ENCODE measurements around the gene RABGAP1L. TPM values are rescaled to one million over a fixed set of nuclear protein-coding genes. Genes with fewer than 3 reads are reported as not detected.

Gene RABGAP1L
- total and polyA plus RNA-seq, 2 of the 4 experiments (the other 2 are of a cell fraction), result 7.9 to 26.7 TPM

DNA sequence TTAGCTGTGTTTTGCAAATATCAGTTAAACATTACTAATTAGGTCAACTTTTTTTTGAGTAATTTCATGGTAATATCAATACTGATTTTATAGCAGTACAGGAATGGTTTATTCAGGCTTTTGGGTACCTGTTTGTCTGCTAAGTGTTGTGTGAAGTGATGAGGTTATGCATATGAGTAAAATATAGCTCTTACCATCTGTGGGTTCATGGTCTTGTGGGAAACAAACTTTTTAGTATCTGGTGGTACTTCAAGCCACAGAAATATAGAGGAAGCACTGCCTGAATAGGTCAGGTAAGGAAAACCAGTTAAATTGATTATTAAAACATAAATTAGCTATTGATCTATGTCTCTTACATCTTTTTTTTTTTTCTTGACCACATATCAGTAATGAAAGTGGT lies 113.9 kb downstream of the RABGAP1L start:
- CTCF ChIA-PET, result interaction anchor here (0.6 to 2.6 kb wide), 5 partner anchors 10 to 443 kb away, joined by 3 to 14 read pairs (median 4); no protein-coding TSS in a partner anchor
- Histone ChIP-seq H2BK120ac (ENCODE audit: low read depth, low read length) (no peak overlapping the region), H4K91ac (ENCODE audit: insufficient read depth, low read depth, low read length) (no peak overlapping the region), H3K4me2 (ENCODE audit: low read depth, low read length) (no peak overlapping the region), H3K79me1 (ENCODE audit: low read depth in 1 of 2, low read length in 2 of 2) (no peaks in the 10 kb centered on the region), H3K23ac (ENCODE audit: low read depth, low read length) (no peak overlapping the region), H3K27ac (ENCODE audit: insufficient read depth, low read length) (no peak overlapping the region), H2BK15ac (ENCODE audit: low read depth, low read length) (no peak overlapping the region), H4K5ac (ENCODE audit: low read depth, low read length) (no peak overlapping the region), H3K18ac (ENCODE audit: low read depth, low read length) (no peak overlapping the region), H3K14ac (replicated peaks; ENCODE audit: low read depth, low read length) (no peak overlapping the region), H3K36me3 (ENCODE audit: control insufficient read depth, insufficient read depth, low read length) (no peaks in the 10 kb centered on the region), H3K4me3 (ENCODE audit: insufficient read depth, low read depth, low read length) (no peak overlapping the region), H3K56ac (ENCODE audit: extremely low read depth, insufficient read depth, low read length) (no peak overlapping the region), H2BK5ac (ENCODE audit: low read depth, low read length, poor library complexity, severe bottlenecking) (no peak overlapping the region), H2AK9ac (replicated peaks; ENCODE audit: low read depth, low read length, poor library complexity) (no peak overlapping the region), H3K9me3 (ENCODE audit: control insufficient read depth, insufficient read depth, low read length) (no peaks in the 10 kb centered on the region), H3K9me1 (ENCODE audit: insufficient read depth, low read length) (no peaks in the 10 kb centered on the region), H3K27me3 (ENCODE audit: control insufficient read depth, insufficient read depth, low read length) (no peaks in the 10 kb centered on the region), H2BK20ac (ENCODE audit: low read depth, low read length) (no peak overlapping the region), H3K9ac (ENCODE audit: low read depth, low read length) (no peak overlapping the region), H3K4me1 (ENCODE audit: control insufficient read depth, insufficient read depth, low read length) (no peaks in the 10 kb centered on the region), H4K20me1 (ENCODE audit: insufficient read depth, low read length) (no peaks in the 10 kb centered on the region), H4K8ac (ENCODE audit: low read depth in 2 of 2, low read length in 2 of 2) (no peak overlapping the region), H2AK5ac (ENCODE audit: low read depth, low read length) (no peak overlapping the region), H3K4ac (ENCODE audit: low read depth, low read length) (no peak overlapping the region), H2AFZ (replicated peaks; ENCODE audit: low read length, poor library complexity) (no peak overlapping the region)
- in situ Hi-C loops (cut with MboI; ENCODE audit: low sequenced_read_pairs) (loop anchor here (25.0 kb wide), 1 partner anchor 714 kb away; the partner anchor contains the start of gene CACYBP), dilution Hi-C loops (cut with HindIII; ENCODE audit: low sequenced_read_pairs, unreplicated experiment) (loop anchor here (25.0 kb wide), 1 partner anchor 439 kb away; no protein-coding TSS in a partner anchor), intact Hi-C loops (cut with micrococcal nuclease) (no loop called here)
- no peak for ATAC-seq (ENCODE audit: low read depth)
- DNase-seq, result no peak
- POLR2A ChIA-PET (ENCODE audit: unreplicated experiment), result no interaction called here
- BruUV-seq (replicated peaks), result no TSS peak
- TF ChIP-seq SMC3 (IDR thresholded peaks at IDR 0.05; ENCODE audit: low read depth, low read length) (no peak), MXI1 (IDR thresholded peaks at IDR 0.05; ENCODE audit: borderline replicate concordance, low read depth, low read length) (no peak), FOS (IDR thresholded peaks at IDR 0.05; ENCODE audit: low read depth, low read length) (no peak), CHD1 (IDR thresholded peaks at IDR 0.05; ENCODE audit: low read depth, low read length) (no peak)
- TF ChIP-seq, protein P1, sequence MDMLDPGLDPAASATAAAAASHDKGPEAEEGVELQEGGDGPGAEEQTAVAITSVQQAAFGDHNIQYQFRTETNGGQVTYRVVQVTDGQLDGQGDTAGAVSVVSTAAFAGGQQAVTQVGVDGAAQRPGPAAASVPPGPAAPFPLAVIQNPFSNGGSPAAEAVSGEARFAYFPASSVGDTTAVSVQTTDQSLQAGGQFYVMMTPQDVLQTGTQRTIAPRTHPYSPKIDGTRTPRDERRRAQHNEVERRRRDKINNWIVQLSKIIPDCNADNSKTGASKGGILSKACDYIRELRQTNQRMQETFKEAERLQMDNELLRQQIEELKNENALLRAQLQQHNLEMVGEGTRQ (IDR thresholded peaks at IDR 0.05; ENCODE audit: low read depth, low read length), result no peak
